Rectal smooth muscle tissue (tissue), 1 donor: Measurements from ENCODE around the gene RANBP17.

Source experiments
- H3K27ac ChIP-seq: one replicate; pipeline ENCODE4 v1.7.0; 2013; ENCODE audit warnings: low read depth, low read length, inconsistent platforms
- H3K27me3 ChIP-seq: one replicate; pipeline ENCODE4 v1.7.0; 2013; ENCODE audit warnings: low read length; ENCODE audit not compliant: control insufficient read depth, insufficient read depth
- H3K36me3 ChIP-seq: one replicate; pipeline ENCODE4 v1.7.0; 2013; ENCODE audit warnings: low read length; ENCODE audit not compliant: control insufficient read depth, insufficient read depth
- H3K4me1 ChIP-seq: one replicate; pipeline ENCODE4 v1.7.0; 2013; ENCODE audit warnings: low read length; ENCODE audit not compliant: control insufficient read depth, insufficient read depth
- H3K4me3 ChIP-seq: one replicate; pipeline ENCODE4 v1.7.0; 2013; ENCODE audit warnings: low read length
- H3K9ac ChIP-seq: one replicate; pipeline ENCODE4 v1.7.0; 2013; ENCODE audit warnings: low read length

Gene RANBP17

GRCh38 chr5:171121638-171122037 is 259.8 kb downstream of the RANBP17 start:
- Histone ChIP-seq H3K27ac (no peak overlapping the region), H3K4me3 (no peak overlapping the region), H3K36me3 (no peaks in the 10 kb centered on the region), H3K9ac (no peak overlapping the region), H3K4me1 (no peaks in the 10 kb centered on the region), H3K27me3 (no peaks in the 10 kb centered on the region)

- H3K9ac ChIP-seq = no peak overlapping the region
- no peak overlapping the region for H3K4me3 ChIP-seq
- no peaks in the 10 kb centered on the region for H3K4me1 ChIP-seq
- H3K36me3 ChIP-seq = no peaks in the 10 kb centered on the region
- H3K27ac ChIP-seq = no peak overlapping the region
- H3K27me3 ChIP-seq = no peaks in the 10 kb centered on the region
These were observed 260.6 kb downstream of the RANBP17 start for GRCh38 chr5:171122372-171122771.

- no peaks in the 10 kb centered on the region for H3K4me1 ChIP-seq
- H3K4me3 ChIP-seq = no peak overlapping the region
These were observed 261.6 kb downstream of the RANBP17 start for GRCh38 chr5:171123417-171123816.

GRCh38 chr5:171127314-171127713 is 265.5 kb downstream of the RANBP17 start:
- no peaks in the 10 kb centered on the region for H3K27me3 ChIP-seq
- no peaks in the 10 kb centered on the region for H3K36me3 ChIP-seq
- H3K4me3 ChIP-seq = no peak overlapping the region
- H3K9ac ChIP-seq = no peak overlapping the region
- no peak overlapping the region for H3K27ac ChIP-seq
- no peaks in the 10 kb centered on the region for H3K4me1 ChIP-seq

More at GRCh38 chr5:171123417-171123816, 261.6 kb downstream of the RANBP17 start:
- Histone ChIP-seq H3K27ac (no peak overlapping the region), H3K9ac (no peak overlapping the region), H3K36me3 (no peaks in the 10 kb centered on the region), H3K27me3 (no peaks in the 10 kb centered on the region)

GRCh38 chr5:171128136-171128535 is 266.3 kb downstream of the RANBP17 start:
- no peaks in the 10 kb centered on the region for H3K4me1 ChIP-seq
- no peaks in the 10 kb centered on the region for H3K36me3 ChIP-seq
- H3K9ac ChIP-seq = no peak overlapping the region
- H3K27ac ChIP-seq = no peak overlapping the region
- no peaks in the 10 kb centered on the region for H3K27me3 ChIP-seq
- no peak overlapping the region for H3K4me3 ChIP-seq

- no peaks in the 10 kb centered on the region for H3K27me3 ChIP-seq
- no peaks in the 10 kb centered on the region for H3K36me3 ChIP-seq
- no peak overlapping the region for H3K27ac ChIP-seq
- H3K4me1 ChIP-seq = no peaks in the 10 kb centered on the region
- no peak overlapping the region for H3K9ac ChIP-seq
- H3K4me3 ChIP-seq = no peak overlapping the region
These were observed 267.5 kb downstream of the RANBP17 start for GRCh38 chr5:171129308-171129707.

GRCh38 chr5:171131497-171131896 is 269.7 kb downstream of the RANBP17 start:
- H3K36me3 ChIP-seq = no peaks in the 10 kb centered on the region
- H3K27me3 ChIP-seq = no peaks in the 10 kb centered on the region
- H3K9ac ChIP-seq = no peak overlapping the region
- H3K27ac ChIP-seq = no peak overlapping the region
- no peak overlapping the region for H3K4me3 ChIP-seq
- no peaks in the 10 kb centered on the region for H3K4me1 ChIP-seq

GRCh38 chr5:171137768-171138525 is 276.1 kb downstream of the RANBP17 start:
- no peaks in the 10 kb centered on the region for H3K27me3 ChIP-seq
- H3K4me1 ChIP-seq = no peaks in the 10 kb centered on the region
- no peak overlapping the region for H3K4me3 ChIP-seq
- H3K27ac ChIP-seq = no peak overlapping the region
- H3K36me3 ChIP-seq = no peaks in the 10 kb centered on the region
- H3K9ac ChIP-seq = no peak overlapping the region

- Histone ChIP-seq H3K27ac (no peak overlapping the region), H3K4me1 (no peaks in the 10 kb centered on the region), H3K9ac (no peak overlapping the region), H3K27me3 (no peaks in the 10 kb centered on the region), H3K4me3 (no peak overlapping the region), H3K36me3 (no peaks in the 10 kb centered on the region)
These were observed 277.4 kb downstream of the RANBP17 start for GRCh38 chr5:171139227-171139626.

GRCh38 chr5:171142617-171143016 is 280.8 kb downstream of the RANBP17 start:
- Histone ChIP-seq H3K27me3 (no peaks in the 10 kb centered on the region), H3K36me3 (no peaks in the 10 kb centered on the region), H3K4me1 (no peaks in the 10 kb centered on the region), H3K9ac (no peak overlapping the region), H3K27ac (no peak overlapping the region), H3K4me3 (no peak overlapping the region)

GRCh38 chr5:171143171-171143570 is 281.4 kb downstream of the RANBP17 start:
- Histone ChIP-seq H3K4me3 (no peak overlapping the region), H3K4me1 (no peaks in the 10 kb centered on the region), H3K27ac (no peak overlapping the region), H3K36me3 (no peaks in the 10 kb centered on the region), H3K9ac (no peak overlapping the region), H3K27me3 (no peaks in the 10 kb centered on the region)

GRCh38 chr5:171143926-171144325 is 282.1 kb downstream of the RANBP17 start:
- Histone ChIP-seq H3K36me3 (no peaks in the 10 kb centered on the region), H3K4me3 (no peak overlapping the region), H3K4me1 (no peaks in the 10 kb centered on the region)

GRCh38 chr5:171149333-171149732 is 287.5 kb downstream of the RANBP17 start:
- Histone ChIP-seq H3K4me3 (no peak overlapping the region), H3K4me1 (no peaks in the 10 kb centered on the region), H3K9ac (no peak overlapping the region), H3K36me3 (no peaks in the 10 kb centered on the region), H3K27me3 (no peaks in the 10 kb centered on the region), H3K27ac (no peak overlapping the region)

More at GRCh38 chr5:171143926-171144325, 282.1 kb downstream of the RANBP17 start:
- H3K27me3 ChIP-seq = no peaks in the 10 kb centered on the region
- no peak overlapping the region for H3K27ac ChIP-seq
- no peak overlapping the region for H3K9ac ChIP-seq
